ENCODE data around the gene AREL1.

The AREL1 gene

DNA sequence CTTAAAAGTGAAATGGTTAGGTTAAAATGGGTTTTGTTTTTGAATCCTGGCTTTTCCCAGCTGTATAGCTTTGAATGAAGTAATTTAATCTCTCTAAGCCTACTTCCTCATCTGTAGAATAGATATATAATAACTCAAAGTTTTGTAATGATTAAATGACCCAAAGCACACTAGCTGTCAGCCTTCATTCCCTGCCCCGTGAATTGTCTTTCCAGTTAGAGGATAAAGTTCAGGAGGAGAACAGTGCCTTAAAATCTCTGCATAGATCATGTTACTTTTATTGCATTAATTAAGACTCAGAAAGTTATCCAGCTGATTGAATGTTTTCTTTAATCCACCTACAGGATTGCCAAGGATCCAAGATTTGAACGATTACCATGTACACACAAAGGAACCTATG, 19.5 kb upstream of the AREL1 start:
- intact Hi-C loops (cut with DNase I; ENCODE audit: low total_unique reads), result no loop called here
- Histone ChIP-seq H3K27me3 (no peaks in the 10 kb centered on the region), H3K9me3 (no peaks in the 10 kb centered on the region), H3K27ac (no peak overlapping the region), H3K36me3 (peaks cover 53 to 61% (median 53%) of the 10 kb centered on the region in 3 donors), H3K4me1 (no peaks in the 10 kb centered on the region), H3K4me3 (no peak overlapping the region)
- DNase-seq, result no peak
- no peak for TF ChIP-seq CTCF (IDR thresholded peaks at IDR 0.05)

- TF ChIP-seq CTCF (IDR thresholded peaks at IDR 0.05), result no peak
- DNase-seq, result no peak
- intact Hi-C loops (cut with DNase I; ENCODE audit: low total_unique reads), result no loop called here
- Histone ChIP-seq H3K27me3 (no peaks in the 10 kb centered on the region), H3K36me3 (peaks cover 27 to 65% (median 45%) of the 10 kb centered on the region in 3 donors), H3K4me3 (no peak overlapping the region), H3K4me1 (no peaks in the 10 kb centered on the region), H3K27ac (no peak overlapping the region), H3K9me3 (no peaks in the 10 kb centered on the region)
Measured at GRCh38 chr14:74723134-74723533, 10.3 kb upstream of the AREL1 start.

DNA sequence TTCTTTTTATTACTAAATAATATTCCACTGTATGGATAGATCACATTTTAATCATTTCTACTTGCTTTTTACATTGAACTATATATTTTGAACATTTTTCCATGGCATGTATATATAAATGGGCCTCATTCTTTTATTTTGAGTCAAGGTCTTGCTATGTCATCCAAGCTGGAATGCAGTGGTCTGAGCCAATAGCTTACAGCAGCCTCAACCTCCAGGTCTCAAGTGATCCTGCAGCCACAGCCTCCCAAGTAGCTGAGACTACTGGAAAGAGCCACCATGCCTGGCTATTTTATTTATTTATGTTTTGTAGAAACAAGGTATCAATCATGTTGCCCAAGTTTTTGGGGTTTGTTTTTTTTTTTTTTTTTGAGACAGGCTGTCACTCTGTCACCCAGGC, 7.6 kb upstream of the AREL1 start:
- Histone ChIP-seq H3K9me3 (no peaks in the 10 kb centered on the region), H3K27ac (no peak overlapping the region), H3K4me3 (no peak overlapping the region), H3K27me3 (no peaks in the 10 kb centered on the region), H3K36me3 (peaks cover 40 to 77% (median 56%) of the 10 kb centered on the region in 3 donors), H3K4me1 (no peaks in the 10 kb centered on the region)
- intact Hi-C loops (cut with DNase I; ENCODE audit: low total_unique reads), result no loop called here
- DNase-seq, result no peak
- no peak for TF ChIP-seq CTCF (IDR thresholded peaks at IDR 0.05)

GRCh38 chr14:74713395-74713735, 485 bp upstream of the AREL1 start:
- TF ChIP-seq CTCF (IDR thresholded peaks at IDR 0.05), result no peak
- H3K27me3 ChIP-seq, result no peaks in the 10 kb centered on the region
- H3K4me1 ChIP-seq, result peaks cover 0 to 36% (median 24%) of the 10 kb centered on the region in 4 donors
- no peak for DNase-seq
- peak overlapping the region; percentile 80 to 88 for H3K4me3 ChIP-seq
- intact Hi-C loops (cut with DNase I; ENCODE audit: low total_unique reads), result loop anchor here (5.0 kb wide), 1 partner anchor 211 kb away; no protein-coding TSS in a partner anchor
- peaks cover 15 to 26% (median 19%) of the 10 kb centered on the region in 3 donors for H3K36me3 ChIP-seq
- no peaks in the 10 kb centered on the region for H3K9me3 ChIP-seq
- peak overlapping the region; percentile 81 to 88 for H3K27ac ChIP-seq

- H3K27ac ChIP-seq, result no peak overlapping the region
- H3K4me1 ChIP-seq, result peaks cover 0 to 36% (median 24%) of the 10 kb centered on the region in 4 donors
- no peak for DNase-seq
- no peak for TF ChIP-seq CTCF (IDR thresholded peaks at IDR 0.05)
- H3K36me3 ChIP-seq, result peaks cover 5 to 9% (median 5%) of the 10 kb centered on the region in 3 donors
- no peaks in the 10 kb centered on the region for H3K27me3 ChIP-seq
- H3K9me3 ChIP-seq, result no peaks in the 10 kb centered on the region
- intact Hi-C loops (cut with DNase I; ENCODE audit: low total_unique reads), result loop anchor here (2.0 to 5.0 kb wide), 2 partner anchors 101 to 209 kb away; no protein-coding TSS in a partner anchor
- H3K4me3 ChIP-seq, result no peak overlapping the region
Measured at GRCh38 chr14:74711651-74712050, 1.2 kb downstream of the AREL1 start.

- no peak for TF ChIP-seq CTCF (IDR thresholded peaks at IDR 0.05)
- H3K36me3 ChIP-seq, result peaks cover 0 to 2% (median 0%) of the 10 kb centered on the region in 3 donors
- no peak overlapping the region for H3K4me3 ChIP-seq
- H3K27ac ChIP-seq, result no peak overlapping the region
- DNase-seq, result no peak
- H3K4me1 ChIP-seq, result peaks cover 0 to 44% (median 26%) of the 10 kb centered on the region in 4 donors
- intact Hi-C loops (cut with DNase I; ENCODE audit: low total_unique reads), result loop anchor here (2.0 to 5.0 kb wide), 2 partner anchors 100 to 208 kb away; no protein-coding TSS in a partner anchor
- no peaks in the 10 kb centered on the region for H3K27me3 ChIP-seq
- no peaks in the 10 kb centered on the region for H3K9me3 ChIP-seq
Measured at GRCh38 chr14:74710480-74710879, 2.4 kb downstream of the AREL1 start.
